ENCODE results near the gene RUVBL1. TPM values are rescaled to one million over a fixed set of nuclear protein-coding genes. Genes with fewer than 3 reads are reported as not detected.
A peak's percentile ranks its signal among the peaks of the same experiment; 100 is the strongest.

RUVBL1 gene
- total and polyA plus RNA-seq, 2 of the 4 experiments (the other 2 are of a cell fraction) = 68.7 to 83.3 TPM

DNA sequence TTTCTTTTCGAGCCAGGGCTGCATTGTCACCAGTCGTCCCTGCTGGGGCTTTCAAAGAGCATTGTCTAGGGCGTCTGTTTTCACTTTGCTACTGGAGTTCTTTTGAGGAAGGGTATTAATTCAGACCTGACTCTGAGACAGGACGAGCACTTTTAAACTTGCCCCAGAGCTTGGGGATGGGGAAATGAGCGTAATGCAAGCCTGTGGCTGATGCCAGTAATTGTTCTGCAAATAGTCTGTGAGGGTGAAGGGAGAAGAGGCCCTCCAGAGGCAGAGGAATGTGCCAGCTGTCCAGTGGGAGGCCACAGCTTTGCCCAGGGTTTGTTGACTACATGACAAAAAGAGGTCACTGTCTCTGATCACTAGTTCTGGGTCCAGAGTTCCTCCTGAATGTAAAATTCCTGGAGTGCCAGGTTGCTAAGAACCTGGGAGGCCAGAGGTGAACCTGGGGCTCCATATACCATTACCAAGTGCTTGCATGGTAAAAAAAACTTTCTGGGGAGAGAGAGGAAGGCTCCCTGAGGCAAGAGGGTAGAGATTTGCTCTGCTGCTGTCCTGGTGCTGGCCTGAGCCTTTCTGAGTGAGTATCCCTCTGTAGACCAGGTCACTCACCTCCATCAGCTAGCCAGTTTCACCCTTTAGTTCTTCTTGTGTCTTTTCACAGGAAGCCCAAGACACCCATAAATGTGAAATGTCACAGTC is 44.5 kb upstream of the RUVBL1 start:
- no peak overlapping the region for H3K4me2 ChIP-seq (ENCODE audit: low read depth, low read length)
- H2BK20ac ChIP-seq (ENCODE audit: low read depth, low read length) = no peak overlapping the region
- no peak overlapping the region for H3K23ac ChIP-seq (ENCODE audit: low read depth, low read length)
- H3K4ac ChIP-seq (ENCODE audit: low read depth, low read length) = no peak overlapping the region
- H4K5ac ChIP-seq (ENCODE audit: low read depth, low read length) = no peak overlapping the region
- POLR2A ChIA-PET (ENCODE audit: unreplicated experiment) = no interaction called here
- H3K14ac ChIP-seq (replicated peaks; ENCODE audit: low read depth, low read length) = no peak overlapping the region
- no peak overlapping the region for H4K91ac ChIP-seq (ENCODE audit: insufficient read depth, low read depth, low read length)
- no peak overlapping the region for H3K4me3 ChIP-seq (ENCODE audit: insufficient read depth, low read depth, low read length)
- in situ Hi-C loops (cut with MboI; ENCODE audit: low sequenced_read_pairs) = no loop called here
- H2BK15ac ChIP-seq (ENCODE audit: low read depth, low read length) = no peak overlapping the region
- no peak overlapping the region for H2AK9ac ChIP-seq (replicated peaks; ENCODE audit: low read depth, low read length, poor library complexity)
- no peaks in the 10 kb centered on the region for H3K36me3 ChIP-seq (ENCODE audit: control insufficient read depth, insufficient read depth, low read length)
- H3K27ac ChIP-seq (ENCODE audit: insufficient read depth, low read length) = no peak overlapping the region
- dilution Hi-C loops (cut with HindIII; ENCODE audit: low sequenced_read_pairs, unreplicated experiment) = no loop called here
- H3K18ac ChIP-seq (ENCODE audit: low read depth, low read length) = no peak overlapping the region
- H2BK120ac ChIP-seq (ENCODE audit: low read depth, low read length) = no peak overlapping the region
- H3K9me3 ChIP-seq (ENCODE audit: control insufficient read depth, insufficient read depth, low read length) = no peaks in the 10 kb centered on the region
- H3K4me1 ChIP-seq (ENCODE audit: control insufficient read depth, insufficient read depth, low read length) = peaks cover 2% of the 10 kb centered on the region; the same call in 1 of the 2 replicates
- 0 out of 2 replicates have a peak, but pooled peaks cover under 1% of the 10 kb centered on the region for H3K9me1 ChIP-seq (ENCODE audit: insufficient read depth, low read length)
- 60% methylated on average over 2 of the region's 5 CpGs; no CpG with 5 or more reads in 1 of the 2 experiments for WGBS, 2 experiments (ENCODE audit: extremely low coverage in 2 of 2, insufficient read length in 1 of 2)
- H3K56ac ChIP-seq (ENCODE audit: extremely low read depth, insufficient read depth, low read length) = no peak overlapping the region
- no peak overlapping the region for H3K9ac ChIP-seq (ENCODE audit: low read depth, low read length)
- no peak for DNase-seq
- intact Hi-C loops (cut with micrococcal nuclease) = no loop called here
- H3K27me3 ChIP-seq (ENCODE audit: control insufficient read depth, insufficient read depth, low read length) = no peaks in the 10 kb centered on the region
- no peaks in the 10 kb centered on the region; the same call in 1 of the 2 replicates for H4K20me1 ChIP-seq (ENCODE audit: insufficient read depth, low read length)
- no peak overlapping the region for H4K8ac ChIP-seq (ENCODE audit: low read depth in 2 of 2, low read length in 2 of 2)
- H2BK5ac ChIP-seq (ENCODE audit: low read depth, low read length, poor library complexity, severe bottlenecking) = no peak overlapping the region
- H2AK5ac ChIP-seq (ENCODE audit: low read depth, low read length) = no peak overlapping the region
- no peak for TF ChIP-seq RCOR1 (IDR thresholded peaks at IDR 0.05; ENCODE audit: insufficient replicate concordance, low read length)
- ATAC-seq (ENCODE audit: low read depth) = peak; percentile 54
- H2AFZ ChIP-seq (replicated peaks; ENCODE audit: low read length, poor library complexity) = no peak overlapping the region
- no TSS peak for BruUV-seq (replicated peaks)
- CTCF ChIA-PET = interaction anchor here (0.9 kb wide), 1 partner anchor 329 kb away, joined by 3 read pairs; no protein-coding TSS in a partner anchor
- peaks cover 4 to 17% of the 10 kb centered on the region in 2 experiments; a peak in 3 of 4 replicates for H3K79me1 ChIP-seq (ENCODE audit: low read depth in 1 of 2, low read length in 2 of 2)

Data from IMR-90 (cell line).